GM18519 (cell line): ENCODE data around the gene COMP.

ENCODE experiments used
- ATAC-seq: cut with Tn5 transposase; IDR thresholded peaks from one replicate; pipeline ENCODE4 v1.9.1; 2021; ENCODE audit warnings: mild to moderate bottlenecking, moderate library complexity; ENCODE audit not compliant: unreplicated experiment, low FRiP score

The COMP gene

DNA sequence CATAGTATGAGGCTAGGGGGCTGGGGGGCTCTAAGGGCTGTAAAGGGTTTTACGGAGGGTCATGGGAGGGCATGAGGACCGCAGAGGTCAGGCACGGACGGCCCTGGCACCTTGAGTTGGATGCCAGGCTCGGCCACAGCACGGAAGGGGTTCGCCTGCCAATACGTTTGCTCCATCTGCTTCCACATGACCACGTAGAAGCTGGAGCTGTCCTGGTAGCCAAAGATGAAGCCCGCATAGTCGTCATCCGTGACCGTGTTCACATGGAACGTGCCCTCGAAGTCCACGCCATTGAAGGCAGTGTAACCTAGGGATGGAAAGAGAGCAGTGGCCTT lies 6.4 kb downstream of the COMP start:
- ATAC-seq, result no peak

GRCh38 chr19:18783958-18784785 lies 6.9 kb downstream of the COMP start:
- ATAC-seq, result no peak

DNA sequence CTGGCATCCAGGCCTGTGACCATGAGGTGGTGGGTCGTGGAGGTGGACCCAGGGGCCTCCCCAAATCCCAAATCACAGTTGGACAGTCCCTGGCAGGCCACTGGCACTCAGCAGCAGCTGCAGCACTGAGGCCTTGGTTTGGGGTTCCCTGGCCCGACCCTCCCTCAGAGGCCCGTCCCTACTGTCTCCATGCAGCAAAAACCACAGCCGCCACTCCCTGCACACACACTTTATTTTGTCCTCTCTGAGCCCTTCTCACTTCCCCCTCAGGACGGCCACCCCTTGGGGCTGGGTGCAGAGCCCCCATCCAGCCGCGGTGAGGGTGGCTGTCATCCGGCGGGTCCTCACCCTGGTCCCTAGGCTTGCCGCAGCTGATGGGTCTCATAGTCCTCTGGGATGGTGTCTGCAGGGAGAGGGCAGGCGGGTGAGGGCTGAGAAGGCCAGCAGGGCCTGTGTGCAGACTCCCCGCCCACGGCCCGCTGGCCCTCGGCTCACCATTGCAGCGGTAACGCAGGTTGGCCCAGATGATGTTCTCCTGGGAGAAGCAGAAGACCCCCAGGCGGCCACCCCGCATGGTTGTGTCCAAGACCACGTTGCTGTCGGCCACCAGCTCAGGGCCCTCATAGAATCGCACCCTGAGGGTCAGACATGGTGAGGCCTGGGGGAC lies 8.4 kb downstream of the COMP start:
- no peak for ATAC-seq

DNA sequence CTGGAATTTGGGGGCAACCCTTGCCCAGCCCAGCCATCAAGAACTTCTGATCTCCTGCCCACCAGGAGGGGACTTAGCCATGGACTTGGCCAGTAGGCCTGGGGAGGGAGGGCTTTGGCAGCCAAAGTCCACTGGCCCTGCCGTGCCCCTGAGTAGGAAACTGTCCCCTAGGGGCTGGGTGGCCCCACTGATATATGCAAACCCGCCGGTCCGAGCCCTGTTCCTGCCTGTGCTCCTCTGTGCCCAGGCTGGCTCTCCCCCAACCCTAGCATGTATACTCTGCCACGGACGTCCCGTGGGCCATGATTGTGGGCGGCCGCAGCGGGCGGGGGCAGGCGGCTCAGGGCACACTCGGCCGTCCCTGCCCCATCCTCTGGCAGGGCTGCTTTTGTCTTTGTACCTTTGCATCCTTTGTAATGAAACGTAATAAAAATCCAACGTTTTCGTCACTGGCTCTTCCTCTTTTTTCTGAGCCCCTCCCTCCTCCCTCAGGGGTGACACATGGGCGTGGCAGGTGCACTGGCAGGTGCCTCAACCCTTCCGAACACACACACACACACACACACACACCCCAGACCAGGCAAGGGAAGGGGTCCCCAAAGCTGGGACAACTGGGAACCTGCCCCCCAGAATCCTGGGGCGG lies 9.1 kb downstream of the COMP start:
- ATAC-seq, result no peak

DNA sequence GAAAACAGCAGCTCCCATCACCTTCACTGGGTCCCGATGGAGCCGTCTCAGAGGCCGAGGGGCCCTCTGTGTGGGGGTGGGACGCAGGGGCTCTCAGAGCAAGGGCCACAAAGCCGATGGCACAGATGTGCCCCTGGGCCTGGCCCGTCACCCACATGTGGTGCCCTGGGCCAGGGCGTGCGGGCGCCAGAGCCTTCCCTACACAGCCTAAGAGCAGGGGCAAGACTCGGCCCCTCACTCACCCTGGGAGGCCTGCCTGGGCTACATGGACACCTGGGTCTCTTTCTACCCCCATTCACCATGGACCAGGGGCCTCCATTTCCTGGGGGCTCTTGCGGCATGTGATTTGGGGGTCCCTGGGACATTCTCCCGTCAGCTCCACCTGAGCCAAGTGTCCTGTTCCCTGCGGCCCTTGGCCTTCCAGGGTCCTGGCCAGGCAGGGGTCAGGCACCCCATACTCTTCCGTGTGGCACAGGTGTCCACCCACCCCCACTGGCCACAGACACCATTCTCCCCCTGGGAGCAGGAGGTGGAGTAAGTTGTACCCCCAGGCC lies 10.0 kb downstream of the COMP start:
- no peak for ATAC-seq

DNA sequence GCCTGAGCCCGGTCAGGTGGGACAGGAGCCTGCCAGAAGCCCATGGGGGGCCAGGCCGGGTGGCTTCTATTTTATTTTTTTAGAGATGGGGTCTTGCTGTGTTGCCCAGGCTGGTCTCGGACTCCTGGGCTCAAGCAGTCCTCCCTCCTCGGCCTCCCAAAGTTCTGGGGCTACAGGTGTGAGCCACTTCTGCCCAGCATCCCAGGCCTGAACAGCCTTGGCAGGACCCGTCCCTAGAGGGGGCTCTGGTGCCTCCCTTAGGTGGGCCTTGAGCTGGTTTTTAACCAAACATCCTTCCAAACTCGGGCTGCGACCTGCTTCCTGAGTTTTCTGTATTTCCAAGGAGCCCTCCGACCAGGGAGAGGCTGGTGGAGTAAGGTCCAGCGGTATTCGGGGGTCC lies 10.5 kb downstream of the COMP start:
- no peak for ATAC-seq

DNA sequence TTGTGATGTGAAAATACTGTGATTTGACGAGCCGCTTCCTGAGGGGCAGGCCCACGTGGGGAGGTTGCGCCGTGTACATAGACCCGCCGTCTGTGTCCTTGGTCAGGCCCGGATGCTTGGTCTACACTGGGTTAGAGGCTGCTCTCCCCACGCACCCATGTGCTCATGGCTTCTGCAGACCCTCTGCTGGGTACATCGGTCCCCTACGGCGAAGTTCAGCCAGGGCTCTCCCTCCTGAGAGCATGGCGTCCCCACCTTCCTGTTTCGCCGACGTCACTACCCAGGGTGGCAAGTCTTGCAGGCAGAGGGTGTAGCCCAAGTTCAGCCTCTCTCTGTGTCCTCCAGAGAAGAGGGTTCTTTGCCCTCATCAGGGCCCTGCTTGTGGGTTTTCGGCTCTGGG lies 11.0 kb downstream of the COMP start:
- no peak for ATAC-seq

GRCh38 chr19:18778826-18779495 lies 12.1 kb downstream of the COMP start:
- ATAC-seq, result no peak

DNA sequence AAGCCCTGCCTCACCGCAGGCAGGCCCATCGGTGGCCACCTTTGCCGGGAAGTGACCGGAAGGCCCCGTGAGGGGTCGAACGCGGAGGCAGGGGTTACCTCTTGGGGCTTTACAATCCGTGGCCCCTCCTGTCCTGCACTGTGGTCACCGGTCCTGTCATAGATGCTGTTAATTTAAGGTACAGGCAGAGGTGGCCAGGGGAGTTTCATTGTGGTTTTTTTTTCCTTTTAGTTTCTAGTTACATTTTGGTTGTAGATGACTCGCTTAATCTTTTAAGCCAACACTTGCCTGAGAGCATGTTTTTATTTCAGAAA lies 13.1 kb downstream of the COMP start:
- no peak for ATAC-seq

DNA sequence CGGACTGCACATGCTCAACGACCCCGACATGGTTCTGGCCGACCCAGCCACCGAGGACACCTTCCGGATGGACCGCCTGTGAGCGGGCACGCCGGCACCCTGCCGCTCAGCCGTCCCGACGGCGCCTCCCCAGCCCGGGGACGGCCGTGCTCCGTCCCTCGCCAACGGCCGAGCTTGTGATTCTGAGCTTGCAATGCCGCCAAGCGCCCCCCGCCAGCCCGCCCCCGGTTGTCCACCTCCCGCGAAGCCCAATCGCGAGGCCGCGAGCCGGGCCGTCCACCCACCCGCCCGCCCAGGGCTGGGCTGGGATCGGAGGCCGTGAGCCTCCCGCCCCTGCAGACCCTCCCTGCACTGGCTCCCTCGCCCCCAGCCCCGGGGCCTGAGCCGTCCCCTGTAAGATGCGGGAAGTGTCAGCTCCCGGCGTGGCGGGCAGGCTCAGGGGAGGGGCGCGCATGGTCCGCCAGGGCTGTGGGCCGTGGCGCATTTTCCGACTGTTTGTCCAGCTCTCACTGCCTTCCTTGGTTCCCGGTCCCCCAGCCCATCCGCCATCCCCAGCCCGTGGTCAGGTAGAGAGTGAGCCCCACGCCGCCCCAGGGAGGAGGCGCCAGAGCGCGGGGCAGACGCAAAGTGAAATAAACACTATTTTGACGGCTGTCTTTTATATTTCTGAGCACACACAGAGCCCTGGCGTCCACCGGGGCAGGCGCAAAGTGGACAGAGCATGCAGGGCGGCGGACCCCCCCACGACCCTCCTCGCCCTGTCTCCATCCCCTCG lies 13.6 kb downstream of the COMP start:
- no peak for ATAC-seq

DNA sequence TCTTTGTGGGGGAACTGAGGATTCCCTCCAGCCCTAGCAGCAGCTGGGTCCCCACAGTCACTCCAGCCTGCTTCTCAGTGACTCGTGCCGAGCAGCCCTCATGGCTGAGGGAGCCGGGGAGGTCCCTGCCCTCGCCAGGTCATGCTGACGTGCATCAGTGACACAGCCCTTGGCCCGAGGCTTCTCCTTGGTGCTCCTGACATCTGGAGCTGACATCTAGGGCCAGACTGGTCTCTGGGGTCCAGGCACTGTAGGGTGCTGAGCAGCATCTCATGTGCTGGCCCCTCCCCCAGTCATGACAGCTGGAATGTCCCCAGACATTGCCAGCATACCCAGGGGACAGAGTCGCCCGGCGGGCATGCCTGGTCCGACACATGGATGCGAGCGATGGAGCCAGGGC lies 14.4 kb downstream of the COMP start:
- no peak for ATAC-seq

DNA sequence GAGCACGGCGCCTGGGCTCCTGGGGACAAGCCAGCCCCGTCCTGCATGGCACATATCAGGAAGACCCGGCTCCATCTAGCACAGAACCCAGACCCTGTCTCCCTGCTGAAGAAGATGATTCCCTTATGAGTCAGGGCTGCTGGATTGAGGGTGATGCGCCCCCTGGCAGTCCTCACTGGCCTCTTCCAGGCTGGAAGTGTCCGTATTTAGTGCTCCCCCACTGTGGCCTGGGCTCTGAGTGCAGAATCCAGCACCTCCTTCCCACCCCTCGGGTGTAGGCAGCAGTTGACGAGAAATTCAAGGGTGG lies 14.9 kb downstream of the COMP start:
- ATAC-seq, result no peak

GRCh38 chr19:18775586-18776287 lies 15.4 kb downstream of the COMP start:
- ATAC-seq, result no peak

GRCh38 chr19:18774782-18775444 lies 16.2 kb downstream of the COMP start:
- no peak for ATAC-seq

GRCh38 chr19:18774107-18774506 lies 17.0 kb downstream of the COMP start:
- no peak for ATAC-seq

DNA sequence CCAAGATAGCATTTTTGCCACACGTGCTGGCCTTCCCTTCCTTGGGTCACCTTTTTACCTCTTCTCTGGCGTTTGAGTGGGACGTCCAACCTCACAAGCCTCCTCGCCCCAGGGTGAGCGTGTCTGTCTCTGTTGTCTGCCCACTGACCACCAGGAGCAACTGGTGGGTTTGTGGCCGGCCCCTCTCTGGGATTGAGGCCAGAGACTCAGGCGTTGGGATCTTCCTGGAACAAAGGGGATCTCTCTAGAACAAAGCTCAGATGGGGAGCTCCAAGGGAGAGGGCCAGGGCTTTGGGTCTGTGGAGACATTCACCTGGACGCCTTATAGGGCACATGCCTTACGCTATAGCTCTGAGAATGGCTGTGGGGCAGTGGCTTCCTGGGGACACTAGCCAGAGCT lies 17.4 kb downstream of the COMP start:
- no peak for ATAC-seq

DNA sequence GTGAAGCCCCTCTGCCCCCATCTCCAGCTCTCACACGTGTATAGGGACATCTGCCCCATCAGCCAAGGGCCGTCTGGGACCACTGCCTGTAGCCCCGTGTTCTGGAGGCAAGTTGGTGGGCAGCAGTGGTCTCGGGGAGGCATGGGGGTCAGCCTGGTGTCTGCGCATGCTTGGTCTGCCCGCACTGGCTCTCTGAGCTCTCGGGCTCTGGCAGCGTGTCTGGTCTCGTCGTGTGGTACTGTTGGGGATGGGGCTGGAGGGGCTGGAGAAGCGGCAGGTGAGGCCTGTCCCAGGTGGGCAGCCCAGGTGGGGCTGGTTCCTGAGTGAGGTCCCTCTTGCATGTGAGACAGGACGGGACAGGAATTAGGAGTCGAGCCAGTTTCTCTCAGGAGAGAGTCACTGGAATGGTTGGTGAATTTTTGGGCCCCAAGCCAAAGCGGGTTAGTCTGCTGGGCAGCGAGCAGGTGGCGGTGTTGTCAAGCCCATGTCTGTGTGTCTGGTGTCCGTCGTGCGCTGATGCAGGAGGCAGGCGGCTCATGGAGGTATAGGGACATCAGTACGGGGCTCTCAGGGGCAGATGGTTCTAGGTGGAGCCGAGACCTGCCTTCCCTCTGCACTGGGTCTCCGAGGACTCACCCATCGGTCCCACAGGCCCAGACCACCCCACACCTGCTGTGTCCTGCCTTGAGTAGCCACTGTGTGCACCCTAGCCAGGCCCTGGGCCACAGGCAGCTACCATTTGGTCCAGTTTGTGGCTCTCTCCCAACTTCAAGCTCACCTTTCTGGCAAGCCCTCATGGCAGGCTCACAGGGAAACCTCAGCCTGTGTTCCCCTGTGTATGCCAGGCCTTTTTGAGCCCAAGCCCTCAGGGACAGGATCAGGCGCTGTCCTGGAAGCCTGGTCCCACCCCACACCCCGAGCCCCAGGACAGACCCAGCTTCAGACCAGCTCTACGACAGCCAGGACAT lies 18.2 kb downstream of the COMP start:
- ATAC-seq, result no peak
